Caco-2 (cell line): ENCODE results near the gene KDM4F. TPM values are rescaled to one million over a fixed set of nuclear protein-coding genes. Genes with fewer than 3 reads are reported as not detected.

Source experiments
- BruUV-seq: library from RNA; stranded (reverse); fragments of 400-500 nt; replicated peaks from 2 replicates; lab custom pipeline; 2021; lab: Mats Ljungman, UMichigan
- CTCF ChIA-PET: fragments of 300-600 bp; sonication (Branson Sonifier 250); formaldehyde crosslinking; loops from one replicate; lab custom pipeline; 2022; ENCODE audit warnings: antibody characterized with exemption; lab: Charles Lee
- POLR2A ChIA-PET: fragments of 300-600 bp; sonication (Branson Sonifier 250); formaldehyde crosslinking; loops from one replicate; lab custom pipeline; 2022; ENCODE audit warnings: antibody characterized with exemption; lab: Charles Lee
- DNase-seq, 2 experiments: peaks; one replicate each; pipeline versions ENCODE4 v3.0.0 to v3.0.0-alpha.2; 2020 to 2022
- H3K27me3 ChIP-seq: replicated peaks from 2 replicates; pipeline ENCODE4 v1.6.0; 2011; ENCODE audit warnings: low read length; ENCODE audit not compliant: control insufficient read depth, insufficient read depth
- H3K36me3 ChIP-seq: 2 replicates; pipeline ENCODE4 v1.5.1; 2011; ENCODE audit warnings: low read length; ENCODE audit not compliant: control insufficient read depth, insufficient read depth
- H3K4me1 ChIP-seq: fragments of 250-450 bp; sonication (Bioruptor Pico); 2 replicates; pipeline ENCODE4 v1.5.1; 2020; ENCODE audit warnings: mild to moderate bottlenecking
- H3K4me3 ChIP-seq: 2 replicates; pipeline ENCODE4 v1.5.1; 2011; ENCODE audit warnings: low read depth, mild to moderate bottlenecking, control low read depth, low read length
- H3K9me3 ChIP-seq: fragments of 250-450 bp; sonication (Bioruptor Pico); 2 replicates; pipeline ENCODE4 v1.5.1; 2020; ENCODE audit warnings: mild to moderate bottlenecking, moderate library complexity
- H3K27ac Mint-ChIP-seq: one replicate; pipeline ENCODE4 v1.8.0; 2022; ENCODE audit warnings: mixed read lengths; ENCODE audit not compliant: unreplicated experiment
- H3K27me3 Mint-ChIP-seq: one replicate; pipeline ENCODE4 v1.8.0; 2022; ENCODE audit warnings: mixed read lengths; ENCODE audit not compliant: insufficient read depth, unreplicated experiment
- H3K36me3 Mint-ChIP-seq: one replicate; pipeline ENCODE4 v1.8.0; 2022; ENCODE audit warnings: mild to moderate bottlenecking, mixed read lengths; ENCODE audit not compliant: insufficient read depth, unreplicated experiment
- H3K4me1 Mint-ChIP-seq: one replicate; pipeline ENCODE4 v1.8.0; 2022; ENCODE audit warnings: low read depth, mixed read lengths; ENCODE audit not compliant: unreplicated experiment
- H3K4me3 Mint-ChIP-seq: one replicate; pipeline ENCODE4 v1.8.0; 2022; ENCODE audit warnings: mild to moderate bottlenecking, moderate library complexity, mixed read lengths; ENCODE audit not compliant: unreplicated experiment
- H3K9me3 Mint-ChIP-seq: one replicate; pipeline ENCODE4 v1.8.0; 2022; ENCODE audit warnings: mixed read lengths; ENCODE audit not compliant: unreplicated experiment
- intact Hi-C: fragments of 100-400 bp; cut with micrococcal nuclease; formaldehyde crosslinking; loops from one replicate; pipeline ENCODE4 v1.10.0; 2022; ENCODE audit not compliant: unreplicated experiment
- total RNA-seq: library from RNA; stranded (reverse); gene quantifications from 2 replicates; pipeline ENCODE4 v1.2.3, GENCODE V29; 2022
- TF ChIP-seq, protein P1 (sequence below), 2 experiments: fragments of 200-600 bp in 1 of 2; IDR thresholded peaks; 1 replicate in 1 of 2; 2 replicates in 1 of 2; pipeline versions ENCODE4 v1.5.1 to v1.8.0; 2011 to 2022; ENCODE audit warnings: antibody characterized with exemption in 1 of 2, control low read depth in 1 of 2, inconsistent platforms in 1 of 2, low read depth in 1 of 2, low read length in 1 of 2, mild to moderate bottlenecking in 1 of 2, moderate library complexity in 1 of 2; ENCODE audit not compliant: insufficient read depth in 1 of 2, severe bottlenecking in 1 of 2, unreplicated experiment in 1 of 2

Gene KDM4F
- total RNA-seq, 1 experiment from 2014 or later: not detected

DNA sequence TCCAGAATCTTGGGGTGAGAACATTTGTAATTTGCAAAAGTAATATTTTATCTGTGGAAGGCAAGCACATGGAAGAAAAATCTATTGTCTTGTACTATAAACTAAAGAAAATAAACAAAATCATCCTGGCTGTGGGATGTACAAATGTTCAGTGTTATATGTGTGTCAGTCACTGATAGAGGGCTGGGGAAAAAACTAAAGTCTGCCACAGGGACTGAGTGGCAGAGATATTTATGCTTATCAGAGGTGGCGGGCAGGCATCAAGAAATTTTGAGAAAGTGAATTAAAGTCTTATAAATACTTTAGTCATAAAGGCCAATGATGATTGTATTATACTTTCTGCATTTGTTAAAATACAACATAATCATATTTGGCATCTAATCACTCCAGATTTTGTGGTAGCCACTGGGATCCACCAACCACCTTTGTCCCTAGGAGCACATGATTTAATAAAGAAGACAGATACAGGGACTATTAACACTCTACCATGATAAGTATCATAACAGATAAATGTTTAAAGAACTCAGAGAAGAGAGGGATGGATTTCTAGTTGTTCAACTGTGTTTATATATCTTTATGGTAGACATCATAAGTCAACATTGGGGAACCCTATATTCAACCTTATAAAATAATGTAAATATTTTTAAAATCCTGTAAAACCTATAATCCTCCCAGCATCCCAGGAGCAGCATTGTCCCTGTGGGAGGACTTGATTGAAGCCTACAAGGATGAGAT is 37.8 kb downstream of the KDM4F start:
- H3K27me3 ChIP-seq: no peaks in the 10 kb centered on the region
- H3K4me3 ChIP-seq: no peak overlapping the region
- no TSS peak for BruUV-seq
- H3K4me3 Mint-ChIP-seq: no peak overlapping the region
- intact Hi-C loops: no loop called here
- H3K4me1 Mint-ChIP-seq: peaks cover 13% of the 10 kb centered on the region
- H3K9me3 ChIP-seq: no peaks in the 10 kb centered on the region
- peaks cover 5% of the 10 kb centered on the region for H3K27me3 Mint-ChIP-seq
- ChIA-PET CTCF (no interaction called here), POLR2A (no interaction called here)
- no peak overlapping the region for H3K27ac Mint-ChIP-seq
- DNase-seq: no peak
- H3K36me3 Mint-ChIP-seq: peaks cover 10% of the 10 kb centered on the region
- H3K36me3 ChIP-seq: no peaks in the 10 kb centered on the region
- peaks cover 21% of the 10 kb centered on the region for H3K4me1 ChIP-seq
- no peaks in the 10 kb centered on the region for H3K9me3 Mint-ChIP-seq
- TF ChIP-seq, protein P1, sequence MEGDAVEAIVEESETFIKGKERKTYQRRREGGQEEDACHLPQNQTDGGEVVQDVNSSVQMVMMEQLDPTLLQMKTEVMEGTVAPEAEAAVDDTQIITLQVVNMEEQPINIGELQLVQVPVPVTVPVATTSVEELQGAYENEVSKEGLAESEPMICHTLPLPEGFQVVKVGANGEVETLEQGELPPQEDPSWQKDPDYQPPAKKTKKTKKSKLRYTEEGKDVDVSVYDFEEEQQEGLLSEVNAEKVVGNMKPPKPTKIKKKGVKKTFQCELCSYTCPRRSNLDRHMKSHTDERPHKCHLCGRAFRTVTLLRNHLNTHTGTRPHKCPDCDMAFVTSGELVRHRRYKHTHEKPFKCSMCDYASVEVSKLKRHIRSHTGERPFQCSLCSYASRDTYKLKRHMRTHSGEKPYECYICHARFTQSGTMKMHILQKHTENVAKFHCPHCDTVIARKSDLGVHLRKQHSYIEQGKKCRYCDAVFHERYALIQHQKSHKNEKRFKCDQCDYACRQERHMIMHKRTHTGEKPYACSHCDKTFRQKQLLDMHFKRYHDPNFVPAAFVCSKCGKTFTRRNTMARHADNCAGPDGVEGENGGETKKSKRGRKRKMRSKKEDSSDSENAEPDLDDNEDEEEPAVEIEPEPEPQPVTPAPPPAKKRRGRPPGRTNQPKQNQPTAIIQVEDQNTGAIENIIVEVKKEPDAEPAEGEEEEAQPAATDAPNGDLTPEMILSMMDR (IDR thresholded peaks at IDR 0.05; ENCODE audit: insufficient read depth in 1 of 2, low read depth in 1 of 2, low read length in 1 of 2, severe bottlenecking in 1 of 2, unreplicated experiment in 1 of 2): no peak

DNA sequence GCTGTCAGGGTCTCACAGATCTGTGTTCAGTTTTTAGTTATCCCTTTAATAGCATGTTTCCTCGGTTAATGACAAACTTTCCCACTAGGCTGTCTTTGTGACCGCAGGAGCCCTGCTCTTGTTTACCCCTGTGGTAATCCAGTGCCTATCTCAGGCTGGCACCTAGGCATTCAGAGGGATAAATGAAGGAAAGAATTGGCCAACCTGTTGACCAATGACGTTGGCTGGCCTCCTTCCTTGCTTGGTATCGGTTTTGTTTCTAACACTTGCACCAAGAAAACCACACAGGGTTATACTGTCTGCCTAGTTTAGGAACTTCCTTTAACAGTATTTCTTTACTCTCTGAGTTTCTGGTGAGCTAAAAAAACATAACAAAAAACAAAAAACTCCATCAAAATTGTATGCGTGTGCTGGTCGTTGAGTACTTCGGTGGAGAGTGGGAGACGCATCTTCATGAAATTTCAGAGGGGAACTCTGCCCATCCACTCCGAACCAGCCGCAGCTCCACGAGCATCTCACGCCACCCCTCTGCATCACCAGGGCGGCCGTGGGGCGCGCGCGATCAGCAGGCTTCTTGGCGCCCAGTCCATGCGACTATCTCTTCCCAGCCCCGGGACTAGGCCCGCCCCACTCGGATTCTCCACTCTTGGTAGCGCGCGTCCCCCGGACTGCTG is 39.9 kb downstream of the KDM4F start:
- TF ChIP-seq, protein P1 (IDR thresholded peaks at IDR 0.05; ENCODE audit: insufficient read depth in 1 of 2, low read depth in 1 of 2, low read length in 1 of 2, severe bottlenecking in 1 of 2, unreplicated experiment in 1 of 2): no peak
- no peaks in the 10 kb centered on the region for H3K9me3 Mint-ChIP-seq
- TSS peak; percentile 63 for BruUV-seq
- ChIA-PET CTCF (interaction anchor here (0.7 to 2.3 kb wide), 4 partner anchors 21 to 565 kb away, joined by 3 to 41 read pairs (median 4); partner anchors contain the start of gene SRSF8), POLR2A (interaction anchor here (4.9 kb wide), 1 partner anchor 21 kb away, joined by 62 read pairs; the partner anchor contains the start of gene SRSF8)
- peaks cover 5% of the 10 kb centered on the region for H3K27me3 Mint-ChIP-seq
- no peaks in the 10 kb centered on the region for H3K9me3 ChIP-seq
- peaks cover 39% of the 10 kb centered on the region for H3K4me1 ChIP-seq
- peaks cover 29% of the 10 kb centered on the region for H3K4me1 Mint-ChIP-seq
- H3K4me3 Mint-ChIP-seq: peak overlapping the region; percentile 89
- no peaks in the 10 kb centered on the region for H3K27me3 ChIP-seq
- no peak for DNase-seq
- H3K27ac Mint-ChIP-seq: no peak overlapping the region
- H3K36me3 Mint-ChIP-seq: peaks cover 10% of the 10 kb centered on the region
- intact Hi-C loops: loop anchor here (1.0 kb wide), 1 partner anchor 21 kb away; no protein-coding TSS in a partner anchor
- peak overlapping the region; percentile 91 for H3K4me3 ChIP-seq
- no peaks in the 10 kb centered on the region for H3K36me3 ChIP-seq
